GM10266 (cell line): Measurements from ENCODE around the gene SH3BP5L.

Experiments
- DNase-seq: peaks from one replicate; pipeline ENCODE4 v3.0.0; 2012; ENCODE audit errors: extremely low spot score
- CTCF ChIP-seq: IDR thresholded peaks from 2 replicates; pipeline ENCODE4 v1.5.1; 2012; ENCODE audit warnings: mild to moderate bottlenecking, low read depth; ENCODE audit not compliant: control insufficient read depth, insufficient read depth; ENCODE audit errors: missing control alignments

The SH3BP5L gene

GRCh38 chr1:248862695-248862997 lies 36.9 kb upstream of the SH3BP5L start:
- no peak for DNase-seq
- no peak for TF ChIP-seq CTCF

- no peak for TF ChIP-seq CTCF
- no peak for DNase-seq
Measured at GRCh38 chr1:248861616-248862015, 35.9 kb upstream of the SH3BP5L start.

- no peak for TF ChIP-seq CTCF
- no peak for DNase-seq
Measured at GRCh38 chr1:248860007-248860406, 34.3 kb upstream of the SH3BP5L start.

- TF ChIP-seq CTCF = no peak
- peak; percentile 97 for DNase-seq
Measured at GRCh38 chr1:248858891-248859889, 33.5 kb upstream of the SH3BP5L start, which contains the start of gene ZNF692. ZNF692 (minus strand) TSS chr1:248859085; CDS start chr1:248858309, 776 bp downstream.

- peak; percentile 73 for TF ChIP-seq CTCF
- peak; percentile 81 for DNase-seq
Measured at GRCh38 chr1:248858096-248858890, 32.6 kb upstream of the SH3BP5L start.

GRCh38 chr1:248857749-248858095 lies 32.0 kb upstream of the SH3BP5L start:
- DNase-seq = no peak
- TF ChIP-seq CTCF = no peak
